ENCODE results near the gene MED13L. TPM values are rescaled to one million over a fixed set of nuclear protein-coding genes. Genes with fewer than 3 reads are reported as not detected.

MED13L gene
- total RNA-seq, 4 donors from 2014 or later, result 173 to 222 (median 192) TPM

GRCh38 chr12:116321913-116322312, 44.4 kb upstream of the MED13L start:
- Histone ChIP-seq H3K4me3 (no peak overlapping the region), H3K36me3 (no peaks in the 10 kb centered on the region), H3K4me1 (peaks cover 10 to 48% (median 13%) of the 10 kb centered on the region in 3 donors), H3K27me3 (no peaks in the 10 kb centered on the region), H3K9me3 (no peaks in the 10 kb centered on the region), H3K27ac (no peak overlapping the region)
- TF ChIP-seq POLR2A (IDR thresholded peaks at IDR 0.05) (no peak), CTCF (IDR thresholded peaks at IDR 0.05) (no peak), EP300 (IDR thresholded peaks at IDR 0.05) (no peak), POLR2AphosphoS5 (IDR thresholded peaks at IDR 0.05) (no peak)
- no peak for ATAC-seq
- 98% methylated on average over 5 of the region's 6 CpGs; no CpG with 5 or more reads in 1 of the 2 donors for WGBS, 2 donors (ENCODE audit: low coverage in 1 of 2)

GRCh38 chr12:116320791-116321217, 43.3 kb upstream of the MED13L start:
- Histone ChIP-seq H3K4me1 (peaks cover 10 to 48% (median 13%) of the 10 kb centered on the region in 3 donors), H3K27me3 (no peaks in the 10 kb centered on the region), H3K4me3 (no peak overlapping the region), H3K36me3 (no peaks in the 10 kb centered on the region), H3K27ac (peak overlapping the region; percentile 79 to 86 (median 80)), H3K9me3 (no peaks in the 10 kb centered on the region)
- WGBS, 2 donors (ENCODE audit: low coverage in 1 of 2), result 43% methylated on average over 2 of the region's 2 CpGs; no CpG with 5 or more reads in 1 of the 2 donors
- ATAC-seq, result no peak
- TF ChIP-seq CTCF (IDR thresholded peaks at IDR 0.05), result no peak
- no peak for TF ChIP-seq POLR2A (IDR thresholded peaks at IDR 0.05)
- no peak for TF ChIP-seq POLR2AphosphoS5 (IDR thresholded peaks at IDR 0.05)
- no peak for TF ChIP-seq EP300 (IDR thresholded peaks at IDR 0.05)

GRCh38 chr12:116319898-116320621, 42.6 kb upstream of the MED13L start:
- H3K4me1 ChIP-seq, result peaks cover 10 to 48% (median 13%) of the 10 kb centered on the region in 3 donors
- ATAC-seq, result peak; percentile 93
- peak overlapping the region; percentile 79 to 86 (median 80) for H3K27ac ChIP-seq
- no peaks in the 10 kb centered on the region for H3K36me3 ChIP-seq
- TF ChIP-seq CTCF (IDR thresholded peaks at IDR 0.05), result no peak
- TF ChIP-seq POLR2AphosphoS5 (IDR thresholded peaks at IDR 0.05), result peak; percentile 97
- TF ChIP-seq EP300 (IDR thresholded peaks at IDR 0.05), result peak; percentile 3
- H3K27me3 ChIP-seq, result no peaks in the 10 kb centered on the region
- no peaks in the 10 kb centered on the region for H3K9me3 ChIP-seq
- H3K4me3 ChIP-seq, result peak overlapping the region in 1 of 2 donors; percentile 31
- 3 to 4% methylated on average over 10 to 16 of the region's 16 CpGs for WGBS, 2 donors (ENCODE audit: low coverage in 1 of 2)

GRCh38 chr12:116319233-116319897, 41.9 kb upstream of the MED13L start:
- TF ChIP-seq EP300 (IDR thresholded peaks at IDR 0.05), result no peak
- no peaks in the 10 kb centered on the region for H3K36me3 ChIP-seq
- ATAC-seq, result no peak
- 18 to 34% methylated on average over 13 to 14 of the region's 14 CpGs for WGBS, 2 donors (ENCODE audit: low coverage in 1 of 2)
- no peaks in the 10 kb centered on the region for H3K27me3 ChIP-seq
- H3K4me1 ChIP-seq, result peaks cover 10 to 42% (median 13%) of the 10 kb centered on the region in 3 donors
- peak overlapping the region; percentile 79 to 86 (median 80) for H3K27ac ChIP-seq
- H3K9me3 ChIP-seq, result no peaks in the 10 kb centered on the region
- peak overlapping the region in 1 of 2 donors; percentile 31 for H3K4me3 ChIP-seq

GRCh38 chr12:116318576-116319232, 41.2 kb upstream of the MED13L start:
- peak; percentile 39 for ATAC-seq
- WGBS, 2 donors (ENCODE audit: low coverage in 1 of 2), result 56 to 59% methylated on average over 10 to 16 of the region's 21 CpGs

More at GRCh38 chr12:116318576-116319232, 41.2 kb upstream of the MED13L start:
- H3K4me1 ChIP-seq, result peaks cover 10 to 38% (median 13%) of the 10 kb centered on the region in 3 donors
- no peaks in the 10 kb centered on the region for H3K9me3 ChIP-seq
- H3K27ac ChIP-seq, result peak overlapping the region; percentile 79 to 86 (median 80)
- H3K36me3 ChIP-seq, result no peaks in the 10 kb centered on the region
- no peaks in the 10 kb centered on the region for H3K27me3 ChIP-seq
- H3K4me3 ChIP-seq, result peak overlapping the region; percentile 11 to 31
- TF ChIP-seq POLR2AphosphoS5 (IDR thresholded peaks at IDR 0.05) (peak; percentile 43), EP300 (IDR thresholded peaks at IDR 0.05) (no peak), POLR2A (IDR thresholded peaks at IDR 0.05) (no peak), CTCF (IDR thresholded peaks at IDR 0.05) (no peak)
